Sigmoid colon (tissue), 3 donors: Measurements from ENCODE around the gene RNF123.
"Not testable (repeated sequence)": the region's sequence is repeated elsewhere in the genome, so short reads cannot be mapped to it uniquely, and the experiment has no call there.

Experiments
- CTCF ChIP-seq, 4 experiments: fragments of 450-650 bp in 3 of 4; fragments of 200-600 bp in 1 of 4; IDR thresholded peaks; one replicate each; pipeline ENCODE4 v1.5.1; 2016 to 2019; ENCODE audit warnings: antibody characterized with exemption in 4 of 4, mild to moderate bottlenecking in 3 of 4, moderate library complexity in 2 of 4
- POLR2A ChIP-seq, 2 donors: fragments of 450-650 bp; IDR thresholded peaks; one replicate each; pipeline ENCODE4 v1.6.1; 2016; ENCODE audit warnings: antibody characterized with exemption in 2 of 2, mild to moderate bottlenecking in 2 of 2, moderate library complexity in 2 of 2

GRCh38 chr3:49688338-49689045 lies 865 bp upstream of the RNF123 start:
- not testable (repeated sequence) for TF ChIP-seq CTCF, POLR2A (IDR thresholded peaks at IDR 0.05)
